C4-2B (cell line): Measurements from ENCODE around the gene OR13J1.

Experiments
- CTCF ChIP-seq: fragments of 450-650 bp; conservative IDR thresholded peaks from 2 replicates; pipeline ENCODE4 v1.5.1; 2017; ENCODE audit warnings: mild to moderate bottlenecking
- ZFX ChIP-seq: fragments of 450-650 bp; IDR thresholded peaks from 2 replicates; pipeline ENCODE4 v1.6.1; 2017

- TF ChIP-seq CTCF (no peak), ZFX (no peak)
These were observed 2.7 kb downstream of the OR13J1 start for GRCh38 chr9:35867538-35867937.
